ENCODE measurements around the gene CCDC24. TPM values are rescaled to one million over a fixed set of nuclear protein-coding genes. Genes with fewer than 3 reads are reported as not detected.

Gene CCDC24
- total RNA-seq, 3 donors from 2014 or later (not counting 1 experiment from before 2014, with no cell fraction given): 3.8 to 5.2 (median 3.9) TPM

DNA sequence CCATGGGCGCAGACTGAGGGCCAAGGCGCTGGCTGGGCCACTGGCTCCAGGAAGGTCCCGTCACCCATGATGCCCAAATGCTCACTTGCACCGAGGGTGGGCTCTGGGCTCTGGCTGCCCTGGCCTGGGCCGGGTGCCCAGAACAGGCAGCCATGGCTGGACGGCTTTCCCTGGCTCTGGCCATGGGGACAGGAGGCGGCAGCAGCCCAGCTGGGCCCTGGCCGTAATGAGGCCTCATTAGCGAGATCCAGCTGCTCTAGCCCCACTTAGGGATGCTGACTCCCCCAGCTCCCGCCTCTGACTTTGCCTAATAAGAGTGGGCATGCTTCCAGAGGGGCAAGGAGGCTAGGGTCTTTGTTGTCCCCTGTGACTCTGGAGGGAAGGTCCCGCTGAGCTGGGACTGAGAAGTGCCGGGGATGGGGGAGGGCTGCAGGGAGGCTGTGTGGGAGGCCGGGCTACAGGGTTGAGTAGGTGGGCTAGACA, 28.1 kb downstream of the CCDC24 start:
- Mint-ChIP-seq H3K27me3 (ENCODE audit: low read depth in 2 of 2) (peaks cover 0 to under 1% of the 10 kb centered on the region in 2 donors), H3K9me3 (no peaks in the 10 kb centered on the region), H3K36me3 (no peaks in the 10 kb centered on the region), H3K4me3 (no peak overlapping the region), H3K27ac (no peak overlapping the region), H3K4me1 (no peaks in the 10 kb centered on the region)
- ATAC-seq: no peak
- H3K27me3 ChIP-seq (ENCODE audit: control insufficient read depth, insufficient read depth, low read length): no peaks in the 10 kb centered on the region
- no peaks in the 10 kb centered on the region for H3K36me3 ChIP-seq (ENCODE audit: control insufficient read depth, insufficient read depth, low read length)
- H3K4me1 ChIP-seq (ENCODE audit: control insufficient read depth, insufficient read depth, low read length): no peaks in the 10 kb centered on the region
- H3K9me3 ChIP-seq (ENCODE audit: control insufficient read depth, insufficient read depth, low read length): no peaks in the 10 kb centered on the region
- no peak overlapping the region for H3K27ac ChIP-seq (ENCODE audit: low read length)
- 93% methylated on average over 13 of the region's 13 CpGs for WGBS (ENCODE audit: insufficient coverage)
- H3K4me3 ChIP-seq (ENCODE audit: low read length): no peak overlapping the region
- intact Hi-C loops (cut with micrococcal nuclease): no loop called here
- TF ChIP-seq, protein P1, sequence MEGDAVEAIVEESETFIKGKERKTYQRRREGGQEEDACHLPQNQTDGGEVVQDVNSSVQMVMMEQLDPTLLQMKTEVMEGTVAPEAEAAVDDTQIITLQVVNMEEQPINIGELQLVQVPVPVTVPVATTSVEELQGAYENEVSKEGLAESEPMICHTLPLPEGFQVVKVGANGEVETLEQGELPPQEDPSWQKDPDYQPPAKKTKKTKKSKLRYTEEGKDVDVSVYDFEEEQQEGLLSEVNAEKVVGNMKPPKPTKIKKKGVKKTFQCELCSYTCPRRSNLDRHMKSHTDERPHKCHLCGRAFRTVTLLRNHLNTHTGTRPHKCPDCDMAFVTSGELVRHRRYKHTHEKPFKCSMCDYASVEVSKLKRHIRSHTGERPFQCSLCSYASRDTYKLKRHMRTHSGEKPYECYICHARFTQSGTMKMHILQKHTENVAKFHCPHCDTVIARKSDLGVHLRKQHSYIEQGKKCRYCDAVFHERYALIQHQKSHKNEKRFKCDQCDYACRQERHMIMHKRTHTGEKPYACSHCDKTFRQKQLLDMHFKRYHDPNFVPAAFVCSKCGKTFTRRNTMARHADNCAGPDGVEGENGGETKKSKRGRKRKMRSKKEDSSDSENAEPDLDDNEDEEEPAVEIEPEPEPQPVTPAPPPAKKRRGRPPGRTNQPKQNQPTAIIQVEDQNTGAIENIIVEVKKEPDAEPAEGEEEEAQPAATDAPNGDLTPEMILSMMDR (IDR thresholded peaks at IDR 0.05): no peak
- DNase-seq: no peak

DNA sequence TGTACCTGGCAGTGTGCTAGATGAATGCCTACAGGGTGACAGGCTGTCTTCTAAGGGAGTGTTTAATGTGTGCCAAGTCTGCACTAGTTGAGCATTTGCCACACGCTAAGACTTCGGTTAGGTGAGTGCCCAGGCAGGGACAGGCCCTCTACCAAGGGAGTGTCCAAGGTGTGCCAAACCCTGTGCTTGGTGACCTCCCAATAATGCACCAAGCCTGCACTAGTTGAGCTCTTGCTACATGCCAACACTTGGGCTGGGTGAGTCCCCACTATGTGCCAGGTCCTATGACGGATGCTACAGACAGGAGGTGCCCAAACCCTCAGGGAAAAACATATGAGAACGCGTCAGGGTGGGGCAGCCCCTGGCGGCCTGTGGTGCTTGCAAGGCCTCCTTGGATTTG, 29.1 kb downstream of the CCDC24 start:
- Histone ChIP-seq H3K4me3 (ENCODE audit: low read length) (no peak overlapping the region), H3K36me3 (ENCODE audit: control insufficient read depth, insufficient read depth, low read length) (no peaks in the 10 kb centered on the region), H3K4me1 (ENCODE audit: control insufficient read depth, insufficient read depth, low read length) (no peaks in the 10 kb centered on the region), H3K27me3 (ENCODE audit: control insufficient read depth, insufficient read depth, low read length) (no peaks in the 10 kb centered on the region), H3K27ac (ENCODE audit: low read length) (no peak overlapping the region), H3K9me3 (ENCODE audit: control insufficient read depth, insufficient read depth, low read length) (no peaks in the 10 kb centered on the region)
- 86% methylated on average over 6 of the region's 6 CpGs for WGBS (ENCODE audit: insufficient coverage)
- Mint-ChIP-seq H3K4me1 (no peaks in the 10 kb centered on the region), H3K27ac (no peak overlapping the region), H3K9me3 (no peaks in the 10 kb centered on the region), H3K4me3 (no peak overlapping the region), H3K27me3 (ENCODE audit: low read depth in 2 of 2) (no peaks in the 10 kb centered on the region), H3K36me3 (no peaks in the 10 kb centered on the region)
- no peak for ATAC-seq
- TF ChIP-seq, protein P1 (IDR thresholded peaks at IDR 0.05): no peak
- no peak for DNase-seq
- intact Hi-C loops (cut with micrococcal nuclease): no loop called here

DNA sequence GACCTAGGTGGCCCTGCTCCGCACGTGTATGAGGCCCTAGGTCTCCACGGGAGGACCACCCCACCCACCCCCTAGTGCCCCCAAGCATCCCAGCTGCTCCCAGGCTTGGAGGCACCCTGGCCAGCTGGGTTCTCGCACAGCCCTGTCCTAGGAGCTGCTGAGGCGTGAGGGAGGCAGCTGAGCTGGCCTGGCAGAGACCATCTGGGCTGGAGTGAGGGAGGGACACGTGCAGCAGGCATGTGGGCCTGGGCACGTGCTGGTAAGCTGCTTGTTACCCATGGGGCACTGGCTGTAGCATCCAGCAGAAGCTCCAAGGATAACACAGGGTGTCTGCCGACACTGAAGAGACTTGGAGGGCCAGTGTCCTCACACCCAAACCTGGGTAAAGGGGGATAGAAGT, 29.8 kb downstream of the CCDC24 start:
- Mint-ChIP-seq H3K4me1 (no peaks in the 10 kb centered on the region), H3K27ac (no peak overlapping the region), H3K36me3 (no peaks in the 10 kb centered on the region), H3K4me3 (no peak overlapping the region), H3K9me3 (no peaks in the 10 kb centered on the region), H3K27me3 (ENCODE audit: low read depth in 2 of 2) (no peaks in the 10 kb centered on the region)
- TF ChIP-seq, protein P1 (IDR thresholded peaks at IDR 0.05): no peak
- no peak overlapping the region for H3K4me3 ChIP-seq (ENCODE audit: low read length)
- H3K4me1 ChIP-seq (ENCODE audit: control insufficient read depth, insufficient read depth, low read length): peaks cover 3% of the 10 kb centered on the region
- H3K27me3 ChIP-seq (ENCODE audit: control insufficient read depth, insufficient read depth, low read length): no peaks in the 10 kb centered on the region
- H3K9me3 ChIP-seq (ENCODE audit: control insufficient read depth, insufficient read depth, low read length): no peaks in the 10 kb centered on the region
- 91% methylated on average over 8 of the region's 8 CpGs for WGBS (ENCODE audit: insufficient coverage)
- H3K27ac ChIP-seq (ENCODE audit: low read length): no peak overlapping the region
- ATAC-seq (no peak), DNase-seq (no peak)
- no peaks in the 10 kb centered on the region for H3K36me3 ChIP-seq (ENCODE audit: control insufficient read depth, insufficient read depth, low read length)
- intact Hi-C loops (cut with micrococcal nuclease): no loop called here

DNA sequence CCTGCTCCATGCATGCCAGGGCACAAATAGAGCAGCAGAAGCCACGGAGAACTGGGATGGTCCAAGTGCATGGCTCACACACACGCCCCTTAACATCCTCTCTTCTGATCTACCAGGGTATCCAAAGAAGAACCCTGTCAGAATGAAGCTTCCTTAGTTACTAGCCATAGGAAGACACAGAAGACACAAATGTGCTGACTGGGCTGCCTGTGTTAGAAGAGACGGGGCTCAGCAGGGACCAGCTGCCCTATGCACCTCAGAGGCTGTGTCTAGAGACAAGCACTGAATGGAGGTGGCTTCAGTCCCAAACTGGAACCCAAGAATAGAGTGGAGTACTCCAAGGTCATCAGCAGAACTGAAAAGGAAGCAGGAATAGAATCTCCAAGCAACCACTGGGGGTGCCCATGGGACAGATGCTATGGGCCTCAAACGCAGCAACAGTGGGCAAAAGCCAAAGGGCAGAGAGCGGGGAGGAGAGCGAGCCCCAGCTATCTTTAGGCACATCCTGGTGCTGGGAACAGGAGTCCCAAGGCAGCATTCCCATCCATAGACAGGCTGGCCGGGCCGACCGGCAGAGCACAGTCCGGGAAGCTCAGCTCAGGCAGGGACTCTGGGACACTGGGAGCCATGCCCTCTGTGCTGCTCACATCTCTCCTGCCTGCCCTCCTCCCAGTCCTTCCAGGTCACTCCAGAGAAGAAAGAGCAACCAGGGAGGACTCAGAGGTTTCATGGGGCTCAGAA, 30.4 kb downstream of the CCDC24 start:
- TF ChIP-seq, protein P1 (IDR thresholded peaks at IDR 0.05): no peak
- H3K27me3 Mint-ChIP-seq (ENCODE audit: low read depth in 2 of 2): no peaks in the 10 kb centered on the region
- Histone ChIP-seq H3K27ac (ENCODE audit: low read length) (no peak overlapping the region), H3K4me1 (ENCODE audit: control insufficient read depth, insufficient read depth, low read length) (peaks cover 3% of the 10 kb centered on the region), H3K36me3 (ENCODE audit: control insufficient read depth, insufficient read depth, low read length) (no peaks in the 10 kb centered on the region), H3K4me3 (ENCODE audit: low read length) (no peak overlapping the region), H3K9me3 (ENCODE audit: control insufficient read depth, insufficient read depth, low read length) (no peaks in the 10 kb centered on the region), H3K27me3 (ENCODE audit: control insufficient read depth, insufficient read depth, low read length) (no peaks in the 10 kb centered on the region)
- no peaks in the 10 kb centered on the region for H3K4me1 Mint-ChIP-seq
- no peaks in the 10 kb centered on the region for H3K9me3 Mint-ChIP-seq
- no peak overlapping the region for H3K27ac Mint-ChIP-seq
- ATAC-seq (no peak), DNase-seq (no peak)
- H3K36me3 Mint-ChIP-seq: no peaks in the 10 kb centered on the region
- 92% methylated on average over 10 of the region's 10 CpGs for WGBS (ENCODE audit: insufficient coverage)
- intact Hi-C loops (cut with micrococcal nuclease): no loop called here
- no peak overlapping the region for H3K4me3 Mint-ChIP-seq
